Mesothelial cell of epicardium (in vitro differentiated cells): ENCODE measurements around the gene TOLLIP. TPM values are rescaled to one million over a fixed set of nuclear protein-coding genes. Genes with fewer than 3 reads are reported as not detected.

ENCODE experiments used
- DNase-seq, 2 experiments: peaks; one replicate each; pipeline ENCODE4 v3.0.0; 2021; ENCODE audit warnings: low spot score in 2 of 2; ENCODE audit not compliant: unreplicated experiment in 2 of 2
- H3K27ac Mint-ChIP-seq: 2 replicates; pipeline ENCODE4 v1.8.0; 2021; ENCODE audit warnings: mixed read lengths
- H3K27me3 Mint-ChIP-seq: 2 replicates; pipeline ENCODE4 v1.8.0; 2021; ENCODE audit warnings: low read depth, mixed read lengths
- H3K36me3 Mint-ChIP-seq: 2 replicates; pipeline ENCODE4 v1.8.0; 2021; ENCODE audit warnings: mixed read lengths
- H3K4me1 Mint-ChIP-seq: 2 replicates; pipeline ENCODE4 v1.8.0; 2021; ENCODE audit warnings: mixed read lengths
- H3K4me3 Mint-ChIP-seq: 2 replicates; pipeline ENCODE4 v1.8.0; 2021; ENCODE audit warnings: mild to moderate bottlenecking, moderate library complexity, mixed read lengths
- H3K9me3 Mint-ChIP-seq: 2 replicates; pipeline ENCODE4 v1.8.0; 2021; ENCODE audit warnings: mixed read lengths
- total RNA-seq: library from RNA; stranded (reverse); gene quantifications from 3 replicates; pipeline ENCODE4 v1.2.1, GENCODE V29; 2021
- TF ChIP-seq, protein P1 (sequence below): fragments of 200-600 bp; sonication (generic); IDR thresholded peaks from one replicate; pipeline ENCODE4 v1.5.0; 2021; ENCODE audit warnings: antibody characterized with exemption; ENCODE audit not compliant: unreplicated experiment

TOLLIP gene
- total RNA-seq, 1 donor from 2014 or later, result 43.2 TPM

DNA sequence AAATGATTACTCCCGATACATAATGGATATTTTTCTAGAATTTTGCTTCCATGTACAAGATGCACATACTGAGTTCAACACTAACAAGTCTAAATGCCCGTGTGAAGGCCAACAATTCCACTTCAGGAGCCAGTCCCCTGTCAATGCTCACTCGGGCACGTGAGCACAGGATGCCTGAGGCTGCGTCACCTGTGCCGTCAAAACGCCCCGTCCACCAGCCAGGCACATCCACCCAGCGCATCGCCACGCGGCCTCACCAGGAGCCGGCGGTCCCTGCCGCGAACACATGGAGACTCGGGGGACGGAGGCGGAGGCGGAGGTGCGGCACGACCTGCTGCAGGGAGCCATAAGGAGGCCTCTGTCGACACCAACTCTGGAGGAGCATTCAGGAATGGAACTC lies 9.8 kb downstream of the TOLLIP start:
- H3K4me1 Mint-ChIP-seq, result peaks cover 16% of the 10 kb centered on the region
- TF ChIP-seq, protein P1, sequence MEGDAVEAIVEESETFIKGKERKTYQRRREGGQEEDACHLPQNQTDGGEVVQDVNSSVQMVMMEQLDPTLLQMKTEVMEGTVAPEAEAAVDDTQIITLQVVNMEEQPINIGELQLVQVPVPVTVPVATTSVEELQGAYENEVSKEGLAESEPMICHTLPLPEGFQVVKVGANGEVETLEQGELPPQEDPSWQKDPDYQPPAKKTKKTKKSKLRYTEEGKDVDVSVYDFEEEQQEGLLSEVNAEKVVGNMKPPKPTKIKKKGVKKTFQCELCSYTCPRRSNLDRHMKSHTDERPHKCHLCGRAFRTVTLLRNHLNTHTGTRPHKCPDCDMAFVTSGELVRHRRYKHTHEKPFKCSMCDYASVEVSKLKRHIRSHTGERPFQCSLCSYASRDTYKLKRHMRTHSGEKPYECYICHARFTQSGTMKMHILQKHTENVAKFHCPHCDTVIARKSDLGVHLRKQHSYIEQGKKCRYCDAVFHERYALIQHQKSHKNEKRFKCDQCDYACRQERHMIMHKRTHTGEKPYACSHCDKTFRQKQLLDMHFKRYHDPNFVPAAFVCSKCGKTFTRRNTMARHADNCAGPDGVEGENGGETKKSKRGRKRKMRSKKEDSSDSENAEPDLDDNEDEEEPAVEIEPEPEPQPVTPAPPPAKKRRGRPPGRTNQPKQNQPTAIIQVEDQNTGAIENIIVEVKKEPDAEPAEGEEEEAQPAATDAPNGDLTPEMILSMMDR, result no peak
- H3K9me3 Mint-ChIP-seq, result no peaks in the 10 kb centered on the region
- no peak overlapping the region for H3K4me3 Mint-ChIP-seq
- H3K27me3 Mint-ChIP-seq, result no peaks in the 10 kb centered on the region
- peak in 1 of 2 experiments; percentile 37 for DNase-seq
- H3K27ac Mint-ChIP-seq, result peak overlapping the region; percentile 43
- H3K36me3 Mint-ChIP-seq, result peaks cover 3% of the 10 kb centered on the region

DNA sequence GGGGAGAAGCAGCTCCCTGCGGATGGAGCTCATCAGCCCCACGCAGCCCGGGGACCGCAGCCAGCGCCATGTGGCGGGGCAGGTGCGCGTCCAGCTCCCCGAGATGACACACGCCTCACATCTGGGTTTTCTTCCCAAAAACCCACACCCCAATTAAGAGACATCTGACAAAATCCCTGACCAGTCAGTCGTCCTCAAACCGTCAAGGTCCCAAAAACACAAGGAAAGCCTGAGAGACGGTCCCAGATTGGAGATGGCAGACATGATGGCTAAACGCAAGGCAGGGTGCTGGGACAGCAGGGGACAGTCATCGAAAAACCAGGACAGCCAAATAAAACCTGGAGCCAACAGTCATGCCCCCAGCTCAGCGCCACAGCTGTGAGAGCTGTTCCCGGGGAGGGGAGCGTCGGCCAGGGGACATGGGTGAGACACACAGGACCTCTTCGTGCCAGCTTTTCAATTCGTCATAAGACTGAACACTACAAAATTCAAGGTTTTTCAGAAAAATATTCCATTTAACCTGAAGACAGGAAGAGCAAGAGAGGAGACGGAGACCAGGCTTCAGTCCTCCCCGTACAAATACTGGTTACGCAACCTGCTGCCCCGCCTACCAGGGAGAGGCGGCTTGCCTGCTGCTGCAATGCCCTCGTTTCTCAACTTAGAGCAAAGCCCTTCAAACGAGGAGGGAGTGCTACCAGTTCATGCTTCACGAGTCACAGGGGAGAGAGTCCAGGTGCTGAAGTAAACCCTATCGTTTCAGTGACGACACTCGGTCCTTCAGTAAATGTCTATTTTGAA lies 10.5 kb downstream of the TOLLIP start:
- H3K27me3 Mint-ChIP-seq, result no peaks in the 10 kb centered on the region
- H3K4me1 Mint-ChIP-seq, result peaks cover 16% of the 10 kb centered on the region
- no peaks in the 10 kb centered on the region for H3K9me3 Mint-ChIP-seq
- no peak overlapping the region for H3K4me3 Mint-ChIP-seq
- H3K36me3 Mint-ChIP-seq, result peaks cover 3% of the 10 kb centered on the region
- peak; percentile 52 to 68 for DNase-seq
- TF ChIP-seq, protein P1, result no peak
- H3K27ac Mint-ChIP-seq, result peak overlapping the region; percentile 67

DNA sequence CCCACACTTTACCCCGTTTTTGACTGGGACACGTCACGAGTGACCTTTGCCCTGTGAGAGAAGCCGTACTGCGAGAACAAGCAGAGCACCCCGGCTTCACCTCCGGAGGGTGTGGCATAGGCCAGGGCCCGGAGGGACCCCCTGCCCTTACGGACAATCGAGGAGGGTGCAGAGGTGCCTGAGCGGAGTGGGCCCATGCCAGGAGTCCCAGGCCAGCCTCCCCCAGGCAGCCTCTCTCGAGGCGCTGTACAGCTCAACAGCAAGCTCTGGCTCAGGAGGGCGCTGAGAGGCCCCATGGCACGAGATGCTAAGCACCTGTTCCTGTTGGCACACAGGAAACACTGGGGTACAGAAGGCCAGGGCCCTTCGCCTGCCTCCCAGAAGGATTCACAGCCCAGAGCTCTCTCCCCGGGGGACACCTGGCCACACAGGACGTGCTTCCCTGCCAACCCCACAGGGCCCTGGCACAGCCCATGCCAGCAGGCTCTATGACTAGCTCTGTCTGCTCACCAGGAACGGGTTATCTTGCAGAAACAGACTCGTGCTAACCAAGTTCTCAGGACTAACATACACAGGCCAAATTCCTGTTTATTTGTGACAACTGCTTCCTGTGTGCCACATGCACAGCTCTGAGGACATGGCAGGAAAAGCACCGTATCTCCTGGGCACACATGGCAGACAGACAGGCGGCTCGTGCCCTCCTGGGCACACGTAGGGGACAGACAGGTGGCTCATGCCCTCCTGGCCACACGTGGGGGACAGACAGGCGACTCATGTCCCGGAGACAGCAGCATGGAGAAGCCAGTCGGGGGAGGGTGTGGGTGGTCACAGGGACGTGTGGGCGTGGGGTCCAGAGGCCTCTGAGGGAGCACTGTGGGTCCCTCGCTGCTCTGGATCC lies 11.6 kb downstream of the TOLLIP start:
- Mint-ChIP-seq H3K9me3 (no peaks in the 10 kb centered on the region), H3K27me3 (no peaks in the 10 kb centered on the region), H3K4me1 (peaks cover 16% of the 10 kb centered on the region), H3K36me3 (peaks cover 2% of the 10 kb centered on the region), H3K27ac (no peak overlapping the region), H3K4me3 (no peak overlapping the region)
- peak in 1 of 2 experiments; percentile 19 for DNase-seq
- TF ChIP-seq, protein P1, result no peak

DNA sequence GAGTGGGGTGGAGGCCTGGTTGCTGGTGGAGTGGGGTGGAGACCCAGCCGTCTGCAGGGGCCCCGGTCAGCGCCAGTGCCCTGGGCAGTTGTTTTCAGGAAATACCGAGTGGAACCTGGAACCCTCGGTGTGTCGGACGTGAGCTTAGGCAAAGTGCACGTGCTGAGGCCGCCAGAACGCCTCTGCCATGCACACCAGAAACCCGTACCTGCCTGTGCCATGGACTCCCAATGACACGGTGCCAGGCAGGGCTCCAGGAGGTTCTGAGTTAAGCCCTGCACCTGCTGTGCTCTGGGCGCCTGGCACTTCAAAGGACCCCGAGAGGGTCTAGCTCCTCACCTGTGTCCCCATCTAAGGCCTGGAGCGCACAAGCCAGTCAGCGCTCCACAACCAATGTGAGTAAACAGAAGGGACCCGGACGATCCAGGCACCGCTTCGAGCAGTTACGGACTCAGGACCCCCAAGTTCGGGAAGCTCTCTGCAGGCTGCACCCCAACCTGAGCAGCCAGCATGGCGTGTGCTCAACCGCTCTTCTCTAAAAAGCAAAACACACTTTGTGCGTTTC lies 12.3 kb downstream of the TOLLIP start:
- TF ChIP-seq, protein P1, result no peak
- Mint-ChIP-seq H3K27ac (no peak overlapping the region), H3K4me1 (peaks cover 16% of the 10 kb centered on the region), H3K27me3 (no peaks in the 10 kb centered on the region), H3K9me3 (no peaks in the 10 kb centered on the region), H3K4me3 (no peak overlapping the region), H3K36me3 (peaks cover 5% of the 10 kb centered on the region)
- peak in 1 of 2 experiments; percentile 13 for DNase-seq

DNA sequence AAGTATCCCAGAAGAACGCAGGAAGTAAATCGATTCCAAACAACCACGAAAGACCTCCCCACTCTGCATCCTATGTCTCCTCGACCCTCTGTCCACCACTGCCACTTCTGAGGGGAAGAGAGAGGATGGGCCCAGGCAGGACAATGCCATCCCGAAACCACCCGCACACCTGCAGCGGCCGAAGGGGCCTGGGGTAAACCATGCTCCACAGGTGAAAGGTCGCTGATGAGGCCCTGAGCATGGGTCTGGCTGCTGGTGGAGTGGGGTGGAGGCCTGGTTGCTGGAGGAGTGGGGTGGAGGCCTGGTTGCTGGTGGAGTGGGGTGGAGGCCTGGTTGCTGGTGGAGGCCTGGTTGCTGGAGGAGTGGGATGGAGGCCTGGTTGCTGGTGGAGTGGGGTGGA lies 13.1 kb downstream of the TOLLIP start:
- Mint-ChIP-seq H3K36me3 (peaks cover 5% of the 10 kb centered on the region), H3K9me3 (no peaks in the 10 kb centered on the region)
- TF ChIP-seq, protein P1, result no peak

More for the DNA sequence above, 13.1 kb downstream of the TOLLIP start:
- no peak for DNase-seq
- Mint-ChIP-seq H3K27me3 (no peaks in the 10 kb centered on the region), H3K4me1 (peaks cover 16% of the 10 kb centered on the region), H3K27ac (no peak overlapping the region), H3K4me3 (no peak overlapping the region)
